ENCODE results near the gene TUBA3D. TPM values are rescaled to one million over a fixed set of nuclear protein-coding genes. Genes with fewer than 3 reads are reported as not detected.
"Not testable (repeated sequence)": the region's sequence is repeated elsewhere in the genome, so short reads cannot be mapped to it uniquely, and the experiment has no call there.

Gene TUBA3D
- total RNA-seq, 1 donor from 2014 or later = not detected

DNA sequence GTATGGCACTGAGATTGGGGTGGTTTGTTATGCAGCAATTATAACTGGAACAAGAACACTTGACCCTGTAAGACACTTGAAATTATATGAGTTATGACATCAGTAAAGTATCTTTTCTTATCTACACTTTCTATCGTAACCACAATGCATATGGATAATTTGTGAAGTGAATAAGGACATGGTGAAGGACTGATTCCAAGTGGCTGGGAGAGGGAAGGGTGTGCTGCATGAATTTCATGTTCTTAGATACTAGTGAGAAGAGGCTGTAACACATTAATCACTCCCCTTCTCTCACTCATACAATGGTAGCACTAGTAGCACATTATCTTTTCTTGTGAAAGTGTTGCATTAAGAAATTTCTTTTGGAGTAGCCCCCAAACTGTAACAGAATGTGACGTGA, 21.0 kb upstream of the TUBA3D start:
- H3K27ac Mint-ChIP-seq; H3K9me3 Mint-ChIP-seq; DNase-seq (ENCODE audit: low spot score in 2 of 2, unreplicated experiment in 2 of 2); H3K36me3 Mint-ChIP-seq; H3K4me1 Mint-ChIP-seq; H3K4me3 Mint-ChIP-seq: not testable (repeated sequence)
- peaks cover 31% of the 10 kb centered on the region for H3K27me3 Mint-ChIP-seq (ENCODE audit: low read depth)

DNA sequence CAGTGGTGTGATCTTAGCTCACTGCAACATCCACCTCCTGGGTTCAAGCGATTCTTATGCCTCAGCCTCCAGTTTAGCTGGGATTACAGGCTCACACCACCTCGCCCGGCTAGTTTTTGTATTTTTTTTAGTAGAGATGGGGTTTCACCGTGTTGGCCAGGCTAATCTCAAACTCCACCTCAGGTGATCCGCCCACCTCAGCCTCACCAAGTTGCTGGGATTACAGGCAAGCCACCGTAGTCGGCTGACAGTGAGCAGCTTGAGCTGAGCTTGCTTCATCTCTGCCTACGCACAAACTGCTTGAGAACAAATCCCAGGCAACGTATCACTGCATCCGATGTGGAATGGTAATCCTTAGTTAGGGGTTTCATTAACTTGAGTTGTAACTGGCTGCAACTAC, 8.2 kb upstream of the TUBA3D start:
- H3K27ac Mint-ChIP-seq; H3K36me3 Mint-ChIP-seq; H3K4me3 Mint-ChIP-seq; H3K4me1 Mint-ChIP-seq; H3K9me3 Mint-ChIP-seq; DNase-seq (ENCODE audit: low spot score in 2 of 2, unreplicated experiment in 2 of 2); H3K27me3 Mint-ChIP-seq (ENCODE audit: low read depth): not testable (repeated sequence)

DNA sequence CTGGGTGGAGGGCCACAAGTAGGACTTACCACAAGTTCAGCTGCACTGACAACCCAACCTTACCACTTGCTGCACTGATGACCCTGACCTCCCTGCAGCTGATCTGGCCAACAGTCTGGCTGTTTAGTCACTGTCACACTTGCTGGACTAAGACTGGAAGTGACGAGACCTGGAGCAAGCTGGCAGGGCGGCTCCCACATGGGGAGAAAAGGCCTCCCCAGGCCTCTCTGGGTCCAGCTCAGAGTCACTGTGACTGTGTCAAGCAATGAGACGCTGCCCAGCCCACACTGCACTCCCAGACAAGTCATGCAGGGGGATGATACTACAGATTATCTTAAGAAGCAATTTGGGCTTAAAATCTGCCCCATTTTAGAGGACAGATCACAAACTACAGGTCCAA, 5.0 kb upstream of the TUBA3D start:
- H3K4me3 Mint-ChIP-seq; H3K27me3 Mint-ChIP-seq (ENCODE audit: low read depth); H3K4me1 Mint-ChIP-seq; H3K27ac Mint-ChIP-seq; H3K9me3 Mint-ChIP-seq; DNase-seq (ENCODE audit: low spot score in 2 of 2, unreplicated experiment in 2 of 2); H3K36me3 Mint-ChIP-seq: not testable (repeated sequence)

DNA sequence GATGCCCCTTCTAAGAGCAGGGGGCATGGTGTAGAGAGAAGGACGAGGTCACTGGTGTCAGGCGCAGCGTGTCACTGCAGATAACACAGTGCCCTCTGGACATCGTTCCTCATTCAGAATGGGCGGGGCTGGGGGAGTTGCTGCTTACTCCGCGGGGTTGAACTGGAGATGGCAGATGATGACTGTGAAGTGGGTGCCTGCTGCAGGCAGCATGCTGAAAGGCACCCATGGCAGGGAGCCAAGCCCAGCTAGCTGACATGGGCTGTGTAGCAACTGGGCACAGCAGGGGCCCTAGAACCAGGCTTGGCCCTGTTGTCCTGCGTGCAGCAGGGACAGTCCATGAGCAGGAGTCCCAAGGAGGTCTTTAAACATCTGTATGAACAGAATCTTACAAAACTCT, 4.3 kb upstream of the TUBA3D start:
- not testable (repeated sequence) for H3K27me3 Mint-ChIP-seq (ENCODE audit: low read depth); DNase-seq (ENCODE audit: low spot score in 2 of 2, unreplicated experiment in 2 of 2); H3K9me3 Mint-ChIP-seq; H3K4me3 Mint-ChIP-seq; H3K4me1 Mint-ChIP-seq; H3K36me3 Mint-ChIP-seq; H3K27ac Mint-ChIP-seq

DNA sequence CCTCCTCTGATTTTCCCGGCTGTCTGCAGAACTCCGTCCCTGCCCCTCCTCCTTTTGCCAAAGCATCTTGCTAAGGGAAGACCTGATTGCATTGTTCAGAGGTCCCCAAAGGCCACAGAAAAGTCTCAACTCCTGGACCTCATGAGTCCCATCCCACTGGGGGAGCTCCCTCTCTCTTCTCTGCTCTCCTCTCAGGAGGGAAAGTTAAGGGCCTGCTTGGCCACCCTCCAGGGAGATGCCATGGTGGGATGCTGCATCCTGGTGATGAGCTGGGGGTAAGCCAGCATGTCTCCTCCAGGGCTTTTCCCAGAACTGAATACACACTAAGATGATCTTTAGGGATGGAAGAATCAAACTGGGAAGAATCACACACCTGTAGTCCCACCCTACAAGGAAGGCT, 2.7 kb upstream of the TUBA3D start:
- not testable (repeated sequence) for DNase-seq (ENCODE audit: low spot score in 2 of 2, unreplicated experiment in 2 of 2); H3K27me3 Mint-ChIP-seq (ENCODE audit: low read depth); H3K4me3 Mint-ChIP-seq

DNA sequence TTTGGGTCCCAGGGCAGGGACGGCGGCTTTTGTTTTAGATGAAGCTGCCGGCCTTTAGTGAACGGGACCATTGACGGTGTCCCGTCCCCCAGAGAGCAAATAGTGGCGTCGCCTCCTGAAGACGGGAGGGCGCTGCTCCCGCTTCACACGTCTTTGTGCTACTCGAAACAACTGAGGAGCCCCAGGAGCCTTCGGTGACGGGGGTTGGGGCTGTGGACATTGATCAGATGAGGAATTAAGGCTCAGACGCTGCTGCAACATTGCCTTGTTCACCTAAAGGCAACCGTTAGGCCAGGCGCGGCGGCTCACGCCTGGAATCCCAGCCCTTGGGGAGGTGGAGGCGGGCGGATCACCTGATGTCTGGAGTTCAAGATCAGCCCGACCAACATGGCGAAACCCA, 444 bp downstream of the TUBA3D start:
- H3K36me3 Mint-ChIP-seq; H3K4me3 Mint-ChIP-seq; H3K9me3 Mint-ChIP-seq; DNase-seq (ENCODE audit: low spot score in 2 of 2, unreplicated experiment in 2 of 2); H3K27ac Mint-ChIP-seq; H3K4me1 Mint-ChIP-seq; H3K27me3 Mint-ChIP-seq (ENCODE audit: low read depth): not testable (repeated sequence)

More for the DNA sequence above, 2.7 kb upstream of the TUBA3D start:
- H3K36me3 Mint-ChIP-seq, H3K27ac Mint-ChIP-seq, H3K4me1 Mint-ChIP-seq, H3K9me3 Mint-ChIP-seq: not testable (repeated sequence)

DNA sequence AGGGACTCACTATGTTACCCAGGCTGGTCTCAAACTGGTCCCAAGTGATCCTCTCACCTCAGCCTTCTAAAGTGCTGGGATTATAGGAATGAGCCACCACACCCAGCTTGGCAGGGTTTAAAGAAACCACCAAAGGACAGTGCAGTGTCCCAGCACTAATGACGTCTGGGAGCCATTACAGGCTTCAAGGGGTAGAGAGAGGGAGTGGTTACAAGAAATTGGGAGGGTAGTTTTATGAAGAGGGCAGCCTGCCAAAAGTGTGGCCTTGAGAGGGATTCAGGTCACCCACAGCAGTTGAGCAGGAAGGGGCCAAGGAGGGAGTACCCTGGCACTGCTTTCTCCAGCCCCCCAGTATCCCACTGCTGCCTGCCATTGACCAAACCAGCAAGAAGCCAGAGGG, 1.3 kb downstream of the TUBA3D start:
- not testable (repeated sequence) for H3K27ac Mint-ChIP-seq; H3K27me3 Mint-ChIP-seq (ENCODE audit: low read depth); H3K9me3 Mint-ChIP-seq; H3K36me3 Mint-ChIP-seq; H3K4me3 Mint-ChIP-seq; DNase-seq (ENCODE audit: low spot score in 2 of 2, unreplicated experiment in 2 of 2); H3K4me1 Mint-ChIP-seq

DNA sequence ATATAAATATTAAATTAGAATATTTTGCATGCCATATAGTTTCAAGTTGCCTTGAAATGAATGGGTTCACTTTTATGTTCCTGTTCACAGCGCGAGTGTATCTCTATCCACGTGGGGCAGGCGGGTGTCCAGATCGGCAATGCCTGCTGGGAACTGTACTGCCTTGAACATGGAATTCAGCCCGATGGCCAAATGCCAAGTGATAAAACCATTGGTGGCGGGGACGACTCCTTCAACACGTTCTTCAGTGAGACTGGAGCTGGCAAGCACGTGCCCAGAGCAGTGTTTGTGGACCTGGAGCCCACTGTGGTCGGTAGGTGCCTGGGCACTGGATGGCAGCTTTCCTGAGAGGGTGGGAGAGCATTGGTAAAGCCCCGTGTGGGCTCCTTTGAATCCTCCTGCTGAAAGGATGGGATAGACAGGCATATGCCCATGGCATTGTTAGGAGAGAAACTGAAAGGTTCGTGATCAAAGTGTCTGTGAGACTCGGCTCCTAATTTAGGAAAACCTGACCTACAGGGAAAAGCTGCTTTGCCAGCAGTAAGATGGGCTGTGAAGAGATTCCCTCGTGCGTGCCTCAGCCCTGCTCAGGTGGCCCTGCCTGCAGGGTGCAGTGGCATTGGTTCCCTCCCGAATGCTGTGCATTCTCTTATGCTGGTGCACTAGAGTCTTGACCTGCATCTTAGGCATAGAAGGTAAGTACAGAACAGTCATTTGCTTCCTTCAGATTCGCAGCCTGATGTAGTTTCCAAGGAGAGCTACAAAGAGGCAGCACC, 2.3 kb downstream of the TUBA3D start:
- not testable (repeated sequence) for H3K4me3 Mint-ChIP-seq; H3K4me1 Mint-ChIP-seq; DNase-seq (ENCODE audit: low spot score in 2 of 2, unreplicated experiment in 2 of 2); H3K27me3 Mint-ChIP-seq (ENCODE audit: low read depth); H3K27ac Mint-ChIP-seq; H3K9me3 Mint-ChIP-seq
- H3K36me3 Mint-ChIP-seq = peaks cover 11% of the 10 kb centered on the region

DNA sequence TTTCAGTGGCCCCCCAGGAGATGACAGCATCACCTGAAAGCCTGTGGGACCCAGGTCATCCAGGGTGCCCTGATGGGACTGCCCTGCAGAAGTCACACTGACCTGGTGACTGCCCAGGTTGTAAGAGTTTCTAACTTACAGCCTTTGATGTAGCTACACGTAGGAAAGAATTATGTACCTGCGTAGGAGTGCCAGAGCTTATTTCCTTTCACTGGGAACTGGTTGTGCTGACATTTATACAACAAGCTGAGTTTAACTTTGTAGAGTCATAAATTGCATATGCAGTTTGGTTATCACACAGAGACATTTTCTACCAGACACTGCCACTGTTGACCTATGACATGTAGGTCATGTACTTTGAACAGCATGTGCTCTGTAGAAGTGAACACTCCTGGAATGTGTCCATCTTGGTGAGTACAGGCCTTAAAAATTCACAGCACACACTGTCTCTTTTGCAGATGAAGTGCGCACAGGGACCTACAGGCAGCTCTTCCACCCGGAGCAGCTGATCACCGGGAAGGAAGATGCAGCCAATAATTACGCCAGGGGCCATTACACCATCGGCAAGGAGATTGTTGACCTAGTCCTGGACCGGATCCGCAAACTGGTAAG, 3.0 kb downstream of the TUBA3D start:
- not testable (repeated sequence) for H3K27me3 Mint-ChIP-seq (ENCODE audit: low read depth); H3K4me3 Mint-ChIP-seq; H3K27ac Mint-ChIP-seq; DNase-seq (ENCODE audit: low spot score in 2 of 2, unreplicated experiment in 2 of 2); H3K4me1 Mint-ChIP-seq; H3K9me3 Mint-ChIP-seq
- peaks cover 11% of the 10 kb centered on the region for H3K36me3 Mint-ChIP-seq

DNA sequence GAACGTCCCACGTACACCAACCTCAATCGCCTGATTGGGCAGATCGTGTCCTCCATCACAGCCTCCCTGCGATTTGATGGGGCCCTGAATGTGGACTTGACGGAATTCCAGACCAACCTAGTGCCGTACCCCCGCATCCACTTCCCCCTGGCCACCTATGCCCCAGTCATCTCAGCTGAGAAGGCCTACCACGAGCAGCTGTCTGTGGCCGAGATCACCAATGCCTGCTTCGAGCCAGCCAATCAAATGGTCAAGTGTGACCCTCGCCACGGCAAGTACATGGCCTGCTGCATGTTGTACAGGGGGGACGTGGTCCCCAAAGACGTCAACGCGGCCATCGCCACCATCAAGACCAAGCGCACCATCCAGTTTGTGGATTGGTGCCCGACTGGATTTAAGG, 4.4 kb downstream of the TUBA3D start:
- H3K9me3 Mint-ChIP-seq; H3K4me3 Mint-ChIP-seq; DNase-seq (ENCODE audit: low spot score in 2 of 2, unreplicated experiment in 2 of 2); H3K27ac Mint-ChIP-seq; H3K4me1 Mint-ChIP-seq; H3K27me3 Mint-ChIP-seq (ENCODE audit: low read depth): not testable (repeated sequence)
- H3K36me3 Mint-ChIP-seq = peaks cover 11% of the 10 kb centered on the region

DNA sequence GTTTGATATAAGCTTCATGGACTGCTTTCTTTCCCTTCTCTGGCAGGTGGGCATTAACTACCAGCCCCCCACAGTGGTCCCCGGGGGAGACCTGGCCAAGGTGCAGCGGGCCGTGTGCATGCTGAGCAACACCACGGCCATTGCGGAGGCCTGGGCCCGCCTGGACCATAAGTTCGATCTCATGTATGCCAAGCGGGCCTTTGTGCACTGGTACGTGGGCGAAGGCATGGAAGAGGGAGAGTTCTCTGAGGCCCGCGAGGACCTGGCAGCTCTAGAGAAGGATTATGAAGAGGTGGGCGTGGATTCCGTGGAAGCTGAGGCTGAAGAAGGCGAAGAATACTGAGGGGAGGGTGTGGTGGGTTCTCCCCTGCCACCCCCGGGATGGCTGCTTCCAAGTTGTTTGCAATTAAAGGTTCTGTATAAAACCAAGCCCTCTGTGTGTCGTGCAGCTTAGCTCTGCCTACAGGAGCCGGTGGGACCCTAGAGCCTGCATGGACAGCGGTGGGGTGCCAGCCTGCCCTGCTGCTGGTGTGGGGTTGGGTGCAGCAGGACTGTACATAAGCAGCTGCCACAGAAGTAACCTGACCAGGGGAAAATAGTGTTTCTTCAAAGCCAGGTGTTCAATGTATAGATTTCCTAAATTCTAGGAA, 6.7 kb downstream of the TUBA3D start:
- H3K9me3 Mint-ChIP-seq; H3K4me3 Mint-ChIP-seq; DNase-seq (ENCODE audit: low spot score in 2 of 2, unreplicated experiment in 2 of 2); H3K27ac Mint-ChIP-seq; H3K36me3 Mint-ChIP-seq; H3K27me3 Mint-ChIP-seq (ENCODE audit: low read depth); H3K4me1 Mint-ChIP-seq: not testable (repeated sequence)

DNA sequence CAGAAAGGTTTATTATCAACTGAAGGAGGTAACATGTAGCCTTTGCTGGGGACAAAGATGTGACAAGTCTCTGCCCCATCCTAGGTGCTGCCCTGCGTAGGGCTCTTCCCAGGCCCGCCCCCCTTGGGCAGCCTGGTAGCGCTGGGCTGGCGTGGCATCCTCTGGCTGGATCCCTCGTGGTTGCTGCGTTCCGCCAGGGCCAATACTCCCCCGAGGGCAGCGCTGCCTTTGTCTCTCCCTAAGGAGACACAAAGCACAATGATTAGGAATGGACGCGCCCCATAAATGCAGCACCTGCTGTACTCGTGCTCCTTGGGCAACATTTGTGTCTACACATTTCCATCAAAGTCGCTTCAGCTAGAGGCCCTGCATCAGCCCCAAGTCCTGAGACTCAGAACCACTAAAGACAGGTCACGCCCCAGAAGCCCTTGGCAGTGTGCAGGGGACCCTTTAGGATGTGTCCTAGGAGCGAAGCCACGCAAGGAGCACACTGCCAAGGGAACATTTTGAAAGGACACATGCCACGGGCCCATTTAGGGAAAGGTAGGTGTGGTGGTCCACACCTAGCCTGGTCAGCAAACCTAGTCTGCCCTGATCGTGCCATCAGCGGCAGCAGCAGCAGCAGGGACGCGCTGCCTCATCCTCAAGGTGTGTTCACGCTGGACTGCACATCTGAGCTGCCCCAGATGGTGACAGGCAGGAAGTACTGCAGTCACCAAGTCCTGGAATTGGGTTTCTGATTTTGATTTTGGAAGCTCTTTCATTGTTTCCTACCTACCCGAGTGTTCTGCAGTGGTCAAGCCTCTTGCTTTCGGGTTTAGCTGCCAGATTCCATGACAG, 8.3 kb downstream of the TUBA3D start:
- not testable (repeated sequence) for H3K36me3 Mint-ChIP-seq; DNase-seq (ENCODE audit: low spot score in 2 of 2, unreplicated experiment in 2 of 2); H3K4me1 Mint-ChIP-seq; H3K9me3 Mint-ChIP-seq; H3K27ac Mint-ChIP-seq; H3K4me3 Mint-ChIP-seq; H3K27me3 Mint-ChIP-seq (ENCODE audit: low read depth)

DNA sequence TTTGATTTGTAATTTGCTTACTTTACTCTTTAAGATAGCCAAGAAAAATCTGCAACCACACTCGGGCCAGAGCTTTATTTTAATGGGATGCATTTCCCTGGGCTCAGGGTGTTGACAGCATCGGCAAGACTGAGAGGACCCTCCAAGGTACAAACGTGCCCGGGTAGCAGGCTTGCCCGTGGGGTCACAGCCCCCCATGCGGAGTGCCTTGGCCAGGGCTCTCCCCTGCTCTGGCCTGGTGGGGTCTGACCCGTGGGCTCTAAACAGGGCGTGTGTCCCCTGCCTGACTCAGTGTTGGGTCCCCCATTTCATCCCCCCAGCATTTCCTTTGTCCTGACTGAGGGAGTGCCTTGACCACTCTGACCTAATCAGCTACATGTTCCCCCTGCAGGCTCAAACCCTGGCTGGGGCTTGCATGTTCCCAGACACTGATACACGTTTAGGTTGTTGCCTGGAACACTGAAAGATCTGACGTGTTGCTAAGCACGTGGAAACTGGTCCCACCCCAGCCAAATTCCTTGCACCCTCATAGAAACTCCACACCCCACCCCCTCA, 9.1 kb downstream of the TUBA3D start:
- not testable (repeated sequence) for H3K4me1 Mint-ChIP-seq; H3K4me3 Mint-ChIP-seq; DNase-seq (ENCODE audit: low spot score in 2 of 2, unreplicated experiment in 2 of 2); H3K27me3 Mint-ChIP-seq (ENCODE audit: low read depth); H3K27ac Mint-ChIP-seq; H3K36me3 Mint-ChIP-seq; H3K9me3 Mint-ChIP-seq
